ENCODE measurements around the gene CALHM5. TPM values are rescaled to one million over a fixed set of nuclear protein-coding genes. Genes with fewer than 3 reads are reported as not detected.
A peak's percentile ranks its signal among the peaks of the same experiment; 100 is the strongest.

CALHM5 gene
- total RNA-seq, 4 donors from 2014 or later = 0.09 to 0.80 (median 0.53) TPM; not detected in 1

DNA sequence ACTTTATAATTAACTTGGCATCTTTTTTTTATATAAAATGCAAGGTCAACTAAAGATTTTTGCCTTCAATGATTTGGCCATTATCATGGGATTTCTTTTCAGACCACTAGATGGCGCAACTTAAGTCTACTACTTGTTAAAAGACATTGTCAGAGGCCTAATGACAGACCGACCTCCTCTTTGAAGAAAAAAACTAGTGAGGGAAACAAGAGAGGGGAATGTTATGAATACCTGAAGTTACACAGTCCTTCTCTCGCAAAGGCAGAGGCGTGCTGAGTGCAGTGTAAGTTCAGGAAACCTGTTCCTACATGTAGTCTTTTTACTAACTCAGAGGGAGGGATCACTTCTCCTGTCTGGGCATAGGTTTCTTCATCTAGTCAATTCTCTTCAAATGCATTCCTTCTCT, 24.8 kb downstream of the CALHM5 start:
- peak; percentile 25 to 78 (median 62) for TF ChIP-seq CTCF (IDR thresholded peaks at IDR 0.05)
- TF ChIP-seq POLR2A (IDR thresholded peaks at IDR 0.05) = no peak
- Histone ChIP-seq H3K9me3 (no peaks in the 10 kb centered on the region), H3K27ac (no peak overlapping the region), H3K4me1 (no peaks in the 10 kb centered on the region), H3K4me3 (no peak overlapping the region), H3K36me3 (no peaks in the 10 kb centered on the region), H3K27me3 (no peaks in the 10 kb centered on the region)
- DNase-seq = no peak

GRCh38 chr6:116542426-116542825, 31.0 kb downstream of the CALHM5 start:
- Histone ChIP-seq H3K4me1 (no peaks in the 10 kb centered on the region), H3K27ac (no peak overlapping the region), H3K27me3 (no peaks in the 10 kb centered on the region), H3K4me3 (no peak overlapping the region), H3K9me3 (no peaks in the 10 kb centered on the region), H3K36me3 (no peaks in the 10 kb centered on the region)
- TF ChIP-seq POLR2A (IDR thresholded peaks at IDR 0.05) = no peak
- TF ChIP-seq CTCF (IDR thresholded peaks at IDR 0.05) = no peak
- no peak for DNase-seq

DNA sequence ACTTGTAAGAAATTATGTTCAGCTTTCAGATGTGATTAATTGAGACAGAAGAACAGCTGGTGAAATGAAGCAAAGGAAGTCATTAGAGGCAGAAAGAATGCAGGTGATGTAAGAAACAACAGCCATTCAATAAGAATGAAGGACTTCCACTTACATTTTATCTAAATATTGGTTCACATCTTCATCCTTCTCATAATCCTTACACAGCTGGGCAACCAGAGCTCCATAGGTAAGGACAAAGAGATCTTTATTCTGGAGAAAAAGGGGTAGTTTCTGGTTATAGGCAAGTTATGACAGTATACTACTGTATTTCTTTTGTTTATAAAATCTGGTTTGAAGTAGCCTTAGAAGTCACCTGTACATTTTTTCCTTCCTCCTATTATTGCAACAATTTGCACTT, 31.7 kb downstream of the CALHM5 start:
- H3K27me3 ChIP-seq = no peaks in the 10 kb centered on the region
- no peak overlapping the region for H3K27ac ChIP-seq
- TF ChIP-seq POLR2A (IDR thresholded peaks at IDR 0.05) = no peak
- no peak for TF ChIP-seq CTCF (IDR thresholded peaks at IDR 0.05)
- DNase-seq = no peak
- H3K4me1 ChIP-seq = no peaks in the 10 kb centered on the region
- no peak overlapping the region for H3K4me3 ChIP-seq
- H3K9me3 ChIP-seq = no peaks in the 10 kb centered on the region
- H3K36me3 ChIP-seq = no peaks in the 10 kb centered on the region

GRCh38 chr6:116545651-116546050, 34.2 kb downstream of the CALHM5 start, which contains the start of gene TRAPPC3L:
TSS of gene TRAPPC3L (minus strand) at chr6:116545684. CDS start at chr6:116545514, 170 bp downstream.
- Histone ChIP-seq H3K4me1 (no peaks in the 10 kb centered on the region), H3K9me3 (no peaks in the 10 kb centered on the region), H3K27me3 (no peaks in the 10 kb centered on the region), H3K27ac (no peak within 1 kb of the TSS), H3K4me3 (no peak within 1 kb of the TSS), H3K36me3 (no peaks in the 10 kb centered on the region)
- no peak for DNase-seq
- TF ChIP-seq POLR2A (IDR thresholded peaks at IDR 0.05) (no peak), CTCF (IDR thresholded peaks at IDR 0.05) (no peak)

DNA sequence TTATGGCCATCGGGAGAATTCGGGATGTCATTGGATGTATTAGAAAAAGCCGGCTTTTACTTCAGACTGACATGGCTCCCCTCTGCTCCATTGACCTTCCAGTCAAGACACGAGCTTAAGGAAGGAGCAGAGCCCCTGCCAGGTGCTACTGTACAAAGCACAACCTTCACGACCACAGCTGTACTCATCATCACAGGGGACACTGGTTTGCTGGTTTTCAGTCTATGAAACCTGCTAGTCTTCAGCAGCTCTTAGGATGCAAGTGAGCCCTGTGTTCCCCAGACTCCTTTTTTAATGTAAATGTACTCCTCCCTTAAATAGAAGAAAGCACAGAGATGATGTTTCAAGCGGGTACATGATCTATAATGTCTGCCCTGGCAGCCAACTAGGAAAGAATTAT, 35.9 kb downstream of the CALHM5 start:
- Histone ChIP-seq H3K27me3 (no peaks in the 10 kb centered on the region), H3K27ac (no peak overlapping the region)
- TF ChIP-seq CTCF (IDR thresholded peaks at IDR 0.05) = no peak
- no peak for TF ChIP-seq POLR2A (IDR thresholded peaks at IDR 0.05)

GRCh38 chr6:116550796-116551195, 39.4 kb downstream of the CALHM5 start:
- Histone ChIP-seq H3K27me3 (no peaks in the 10 kb centered on the region), H3K4me3 (no peak overlapping the region), H3K9me3 (no peaks in the 10 kb centered on the region), H3K27ac (no peak overlapping the region), H3K4me1 (no peaks in the 10 kb centered on the region), H3K36me3 (no peaks in the 10 kb centered on the region)
- TF ChIP-seq CTCF (IDR thresholded peaks at IDR 0.05) = no peak
- no peak for TF ChIP-seq POLR2A (IDR thresholded peaks at IDR 0.05)
- DNase-seq = no peak

More for the DNA sequence above, 35.9 kb downstream of the CALHM5 start:
- Histone ChIP-seq H3K36me3 (no peaks in the 10 kb centered on the region), H3K9me3 (no peaks in the 10 kb centered on the region), H3K4me3 (no peak overlapping the region), H3K4me1 (no peaks in the 10 kb centered on the region)
- no peak for DNase-seq
